ENCODE results near the gene RALGAPA2.
A peak's percentile ranks its signal among the peaks of the same experiment; 100 is the strongest.
"Not testable (repeated sequence)": the region's sequence is repeated elsewhere in the genome, so short reads cannot be mapped to it uniquely, and the experiment has no call there.

The RALGAPA2 gene

DNA sequence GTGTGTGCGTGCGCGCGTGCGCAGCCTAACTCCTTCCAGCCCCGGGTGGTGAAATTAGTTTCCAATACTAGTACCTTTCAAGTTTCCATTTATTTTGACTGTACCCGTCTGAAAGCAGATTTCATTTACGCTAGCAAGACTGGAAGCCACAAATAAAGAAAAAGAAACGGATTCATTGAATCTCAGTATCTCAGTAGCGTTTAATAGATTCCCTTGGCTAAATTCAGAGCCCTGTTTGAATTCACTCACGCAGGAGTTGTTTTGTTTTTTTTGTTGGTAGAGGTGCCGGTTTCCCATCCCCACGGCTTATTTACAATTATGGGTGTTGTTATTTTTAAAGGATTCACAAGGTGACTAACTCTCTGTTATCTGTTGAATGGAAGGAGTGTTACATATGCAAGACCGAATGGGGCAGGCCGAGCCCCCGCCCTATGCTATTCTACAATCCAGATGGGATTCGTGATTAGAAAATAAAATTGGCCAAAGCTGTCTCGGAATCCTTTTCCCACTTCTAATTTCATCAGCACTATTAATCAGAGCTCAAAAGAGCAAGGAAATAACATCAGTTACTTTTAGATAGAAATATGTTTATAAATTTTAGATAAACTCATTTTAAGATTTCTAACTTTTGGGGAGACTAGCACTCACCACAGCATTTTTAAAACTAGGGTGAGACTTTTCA is 346.8 kb downstream of the RALGAPA2 start:
- Mint-ChIP-seq H3K36me3 (ENCODE audit: low read depth) (peaks cover 3% of the 10 kb centered on the region), H3K27ac (peak overlapping the region; percentile 23), H3K4me1 (peaks cover 44% of the 10 kb centered on the region), H3K4me3 (peak overlapping the region; percentile 43), H3K9me3 (no peaks in the 10 kb centered on the region), H3K27me3 (peaks cover 65% of the 10 kb centered on the region)
- no peak for ATAC-seq
- no peak for DNase-seq

DNA sequence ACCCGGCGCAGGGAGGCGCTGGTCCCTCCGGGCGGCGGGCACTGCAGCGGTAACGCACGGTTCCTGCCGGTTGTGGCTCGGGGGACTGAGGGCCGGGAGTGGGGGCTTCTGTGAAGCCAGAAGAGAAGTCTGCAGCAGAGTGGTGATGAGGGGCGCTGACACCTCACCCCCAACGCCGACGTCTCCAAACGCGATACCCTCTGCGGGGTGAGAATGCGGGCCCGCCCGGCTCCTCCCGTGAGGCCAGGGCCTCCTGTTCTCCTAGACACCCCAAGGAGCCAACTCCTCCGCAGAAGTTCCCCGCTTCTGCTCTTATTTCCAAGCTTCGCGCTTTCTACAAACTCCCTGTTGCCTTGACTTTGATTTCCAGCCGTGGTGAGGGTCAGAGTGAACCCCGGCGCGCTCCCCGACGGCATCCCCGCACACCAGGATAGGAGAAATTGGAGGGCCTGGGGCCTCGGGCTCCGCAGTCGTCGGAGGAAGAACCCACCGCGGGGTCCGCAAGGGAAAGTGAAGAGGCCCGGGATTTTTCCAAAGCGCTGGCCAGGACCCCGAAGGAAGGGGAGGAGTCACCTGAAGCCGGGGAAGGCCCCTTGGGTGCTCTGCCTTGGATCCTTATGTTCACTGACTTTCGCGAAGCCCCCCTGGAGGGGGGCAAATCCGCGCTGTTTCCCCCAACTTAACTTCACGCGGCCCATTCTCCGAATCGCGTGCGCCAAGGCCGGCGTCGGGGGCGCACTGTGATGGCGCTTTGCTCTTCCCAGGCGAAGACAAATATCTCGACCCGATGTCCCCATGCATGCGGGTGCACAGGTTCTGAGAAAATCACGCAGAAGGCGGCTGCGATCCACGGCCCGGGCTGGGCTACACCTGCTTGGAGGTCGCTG is 347.6 kb downstream of the RALGAPA2 start:
- Mint-ChIP-seq H3K27ac (no peak overlapping the region), H3K27me3 (peaks cover 66% of the 10 kb centered on the region), H3K4me3 (peak overlapping the region; percentile 43), H3K9me3 (no peaks in the 10 kb centered on the region), H3K36me3 (ENCODE audit: low read depth) (peaks cover under 1% of the 10 kb centered on the region), H3K4me1 (peaks cover 48% of the 10 kb centered on the region)
- ATAC-seq (no peak), DNase-seq (peak; percentile 13)

DNA sequence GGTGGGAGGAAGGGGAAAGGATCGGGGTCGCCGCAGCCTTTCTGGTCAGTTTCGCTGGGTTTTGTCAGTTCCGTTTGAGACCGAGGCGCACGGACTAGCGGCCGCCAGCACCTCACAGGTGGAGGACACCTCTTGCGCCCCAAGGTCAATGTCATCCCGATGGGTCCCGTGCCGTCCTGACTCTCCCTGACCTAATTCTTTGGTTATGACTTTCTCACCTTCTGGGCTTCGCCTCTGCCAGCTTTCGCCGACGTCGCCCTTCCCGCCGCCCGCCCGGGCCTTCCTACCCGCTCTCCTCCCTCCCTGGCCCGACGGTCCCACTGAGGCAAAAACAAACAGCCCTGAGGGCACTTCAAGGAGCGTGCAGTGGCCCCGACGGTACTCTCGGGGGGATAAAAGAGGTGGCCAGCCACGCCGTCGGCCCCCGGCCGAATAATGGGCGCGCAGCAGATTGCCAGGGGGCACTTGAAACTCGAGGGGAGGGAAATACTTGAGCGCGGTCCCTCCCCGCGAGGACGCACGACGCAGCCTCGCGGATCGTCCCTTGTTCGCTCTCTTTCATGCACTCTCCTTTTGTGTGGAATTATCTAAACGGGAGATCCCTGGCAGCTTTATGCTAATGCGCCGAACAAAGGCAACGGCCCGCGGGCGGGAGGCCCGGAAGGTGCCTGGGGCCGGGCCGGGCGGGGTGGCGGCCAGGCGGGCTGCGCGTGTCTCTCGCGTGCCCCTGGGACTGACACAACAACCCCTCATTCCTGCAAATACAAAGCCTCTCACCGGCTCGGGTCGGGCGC is 348.4 kb downstream of the RALGAPA2 start:
- no peak for ATAC-seq
- DNase-seq = peak; percentile 27
- H3K4me3 Mint-ChIP-seq = peak overlapping the region; percentile 11
- H3K36me3 Mint-ChIP-seq (ENCODE audit: low read depth) = no peaks in the 10 kb centered on the region
- no peak overlapping the region for H3K27ac Mint-ChIP-seq
- no peaks in the 10 kb centered on the region for H3K9me3 Mint-ChIP-seq
- peaks cover 69% of the 10 kb centered on the region for H3K27me3 Mint-ChIP-seq
- peaks cover 52% of the 10 kb centered on the region for H3K4me1 Mint-ChIP-seq

DNA sequence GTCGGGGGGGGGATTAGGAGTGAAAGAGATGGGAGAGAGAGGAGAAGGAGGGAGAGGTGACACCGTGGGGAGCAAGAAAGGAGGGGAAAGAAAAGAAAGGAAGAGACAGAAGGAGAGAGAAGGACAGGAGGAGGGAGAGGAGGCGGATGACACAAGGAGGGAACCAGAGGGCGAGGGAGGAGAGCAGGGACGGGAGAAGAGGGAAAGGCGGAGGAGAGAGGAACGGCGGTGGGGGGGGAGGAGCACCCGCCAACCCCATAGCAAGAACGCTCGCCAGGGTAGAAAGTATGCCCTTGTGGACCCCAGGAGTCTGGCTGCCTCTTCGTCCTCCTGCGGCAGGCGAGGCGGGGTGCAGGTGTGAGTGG is 349.0 kb downstream of the RALGAPA2 start:
- Mint-ChIP-seq H3K4me3 (peak overlapping the region; percentile 17), H3K4me1 (peaks cover 52% of the 10 kb centered on the region), H3K27ac (no peak overlapping the region), H3K36me3 (ENCODE audit: low read depth) (no peaks in the 10 kb centered on the region), H3K27me3 (peaks cover 73% of the 10 kb centered on the region), H3K9me3 (no peaks in the 10 kb centered on the region)
- no peak for DNase-seq
- no peak for ATAC-seq

DNA sequence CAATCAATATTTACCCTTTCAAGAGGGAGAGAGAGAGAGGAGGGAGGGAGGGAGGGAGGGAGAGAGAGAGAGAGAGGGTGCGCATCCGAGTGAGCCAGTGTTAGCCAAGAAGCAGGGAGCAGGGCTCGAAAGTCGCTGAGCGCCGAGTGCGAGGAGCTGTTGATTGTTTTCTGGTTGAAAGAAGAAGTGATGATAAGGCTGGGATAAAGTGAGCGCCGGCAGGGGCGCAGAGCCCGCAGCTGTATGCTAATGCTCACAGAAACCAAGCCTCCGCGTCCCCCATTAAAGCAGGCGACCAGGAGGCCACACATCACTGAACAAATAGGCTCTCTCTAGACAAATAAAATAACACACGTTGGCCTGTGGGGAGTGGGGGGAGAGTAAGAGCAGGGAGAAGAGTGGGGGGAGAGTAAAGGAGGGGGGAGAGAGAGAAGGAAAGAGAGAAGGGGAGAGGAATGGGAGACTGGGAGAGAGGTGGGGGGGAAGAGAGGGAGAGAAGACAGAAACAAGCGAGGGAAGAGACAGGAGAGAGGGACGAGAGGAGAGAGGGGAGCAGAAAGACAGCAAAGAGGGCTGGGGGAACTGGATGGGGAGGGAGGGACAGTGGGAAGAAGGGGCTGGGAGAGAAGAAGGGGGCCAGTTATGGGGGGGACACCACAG is 349.5 kb downstream of the RALGAPA2 start:
- Mint-ChIP-seq H3K27me3 (peaks cover 74% of the 10 kb centered on the region), H3K4me1 (peaks cover 52% of the 10 kb centered on the region), H3K9me3 (no peaks in the 10 kb centered on the region), H3K4me3 (peak overlapping the region; percentile 26), H3K27ac (no peak overlapping the region), H3K36me3 (ENCODE audit: low read depth) (no peaks in the 10 kb centered on the region)
- ATAC-seq (no peak), DNase-seq (peak; percentile 7)

DNA sequence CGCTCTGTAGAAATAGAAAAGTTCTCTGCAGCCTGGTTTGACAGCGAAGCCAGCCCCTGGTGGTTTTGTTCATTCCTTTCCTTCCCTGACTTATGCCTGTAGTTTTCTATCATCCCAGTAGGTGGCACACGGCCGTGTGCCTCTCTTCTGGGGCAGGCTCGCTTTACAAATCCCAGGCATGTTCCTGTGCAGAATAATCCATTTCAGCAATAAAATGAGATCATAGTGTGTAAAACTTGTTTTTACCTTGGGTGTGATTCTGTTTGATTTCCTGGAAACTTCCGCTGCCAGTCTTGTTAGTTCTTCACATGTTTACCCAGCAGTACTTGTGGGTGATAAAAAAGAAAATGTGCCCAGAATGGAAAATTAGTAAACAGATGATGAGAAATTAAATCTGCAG is 352.0 kb downstream of the RALGAPA2 start:
- H3K9me3 Mint-ChIP-seq = no peaks in the 10 kb centered on the region
- peaks cover 42% of the 10 kb centered on the region for H3K4me1 Mint-ChIP-seq
- peak overlapping the region; percentile 28 for H3K4me3 Mint-ChIP-seq
- ATAC-seq = peak; percentile 58
- no peaks in the 10 kb centered on the region for H3K36me3 Mint-ChIP-seq (ENCODE audit: low read depth)
- H3K27ac Mint-ChIP-seq = no peak overlapping the region
- peaks cover 59% of the 10 kb centered on the region for H3K27me3 Mint-ChIP-seq
- DNase-seq = peak; percentile 35

DNA sequence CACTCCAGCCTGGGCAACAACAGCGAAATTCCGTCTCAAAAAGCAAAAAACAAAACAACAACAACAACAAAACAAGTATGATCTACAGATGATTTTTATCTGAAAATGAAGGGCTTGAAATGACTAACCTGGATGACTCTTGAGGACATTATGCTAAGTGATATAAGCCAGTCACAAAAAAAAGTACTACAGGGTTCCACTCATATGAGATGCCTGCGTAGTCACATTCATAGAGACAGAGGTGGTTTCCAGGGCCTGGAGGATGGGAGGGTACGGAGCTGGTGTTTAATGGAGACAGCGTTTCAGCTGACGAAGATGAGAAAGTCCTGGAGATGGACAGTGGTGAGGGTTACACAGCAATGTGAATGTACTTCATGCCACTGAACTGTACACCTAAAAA is 352.8 kb downstream of the RALGAPA2 start:
- H3K4me3 Mint-ChIP-seq = no peak overlapping the region
- ATAC-seq (no peak), DNase-seq (no peak)
- H3K9me3 Mint-ChIP-seq = peaks cover 3% of the 10 kb centered on the region
- H3K4me1 Mint-ChIP-seq = peaks cover 38% of the 10 kb centered on the region
- H3K27ac Mint-ChIP-seq = no peak overlapping the region
- no peaks in the 10 kb centered on the region for H3K36me3 Mint-ChIP-seq (ENCODE audit: low read depth)
- peaks cover 53% of the 10 kb centered on the region for H3K27me3 Mint-ChIP-seq

DNA sequence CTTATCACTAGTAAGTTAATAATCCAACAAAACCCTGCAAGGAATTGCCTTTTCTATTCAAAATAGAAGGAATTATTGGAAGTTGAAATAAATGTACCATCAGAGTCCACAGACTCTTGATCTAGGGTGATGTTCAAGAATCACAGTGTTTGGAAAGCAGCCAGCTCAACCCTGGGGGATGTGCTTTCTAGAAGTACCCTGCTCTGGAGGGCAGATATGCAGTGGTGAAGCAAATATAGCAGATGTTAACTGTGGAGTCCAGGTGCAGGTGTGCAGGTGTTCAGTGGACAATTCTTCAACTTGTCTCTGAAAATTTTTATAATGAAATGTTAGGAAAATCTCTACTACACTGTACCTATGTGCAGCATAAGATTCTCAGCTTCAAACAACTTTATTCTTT is 353.6 kb downstream of the RALGAPA2 start:
- Mint-ChIP-seq H3K27ac (no peak overlapping the region), H3K9me3 (peaks cover 9% of the 10 kb centered on the region), H3K4me3 (no peak overlapping the region), H3K4me1 (peaks cover 41% of the 10 kb centered on the region), H3K27me3 (peaks cover 52% of the 10 kb centered on the region), H3K36me3 (ENCODE audit: low read depth) (no peaks in the 10 kb centered on the region)
- no peak for DNase-seq
- ATAC-seq = no peak

DNA sequence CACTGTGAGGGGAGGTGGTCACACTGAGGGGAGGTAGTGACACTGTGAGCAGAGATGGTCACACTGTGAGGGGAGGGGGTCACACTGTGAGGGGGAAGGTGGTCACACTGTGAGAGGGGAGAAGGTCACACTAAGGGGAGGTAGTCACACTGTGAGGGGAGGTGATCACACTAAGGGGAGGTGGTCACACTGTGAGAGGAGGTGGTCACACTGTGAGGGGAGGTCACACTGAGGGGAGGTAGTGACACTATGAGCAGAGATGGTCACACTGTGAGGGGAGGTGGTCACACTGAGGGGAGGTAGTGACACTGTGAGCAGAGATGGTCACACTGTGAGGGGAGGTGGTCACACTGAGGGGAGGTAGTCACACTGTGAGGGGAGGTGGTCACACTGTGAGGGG is 356.9 kb downstream of the RALGAPA2 start:
- not testable (repeated sequence) for H3K27ac Mint-ChIP-seq; H3K4me3 Mint-ChIP-seq; ATAC-seq; H3K36me3 Mint-ChIP-seq (ENCODE audit: low read depth); DNase-seq
- H3K4me1 Mint-ChIP-seq = peaks cover 31% of the 10 kb centered on the region
- peaks cover 34% of the 10 kb centered on the region for H3K27me3 Mint-ChIP-seq
- peaks cover 18% of the 10 kb centered on the region for H3K9me3 Mint-ChIP-seq

DNA sequence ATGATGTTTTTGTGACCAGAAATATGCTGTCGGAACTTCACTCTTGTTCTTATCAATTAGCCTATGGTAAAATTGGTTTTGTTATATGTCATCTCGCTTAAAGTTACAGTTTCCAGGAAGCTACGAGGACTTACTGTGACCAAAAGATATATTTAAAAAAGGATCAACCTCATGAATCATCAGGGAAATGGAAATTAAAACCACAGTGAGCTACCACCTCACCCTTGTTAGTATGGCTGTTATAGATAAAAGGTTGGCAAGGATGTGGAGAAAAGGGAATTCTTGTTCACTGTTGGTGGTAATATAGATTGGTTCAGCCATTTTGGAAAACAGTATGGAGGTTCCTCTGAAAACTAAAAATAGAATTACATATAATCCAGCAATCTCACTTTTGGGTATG is 358.9 kb downstream of the RALGAPA2 start:
- Mint-ChIP-seq H3K27me3 (peaks cover 28% of the 10 kb centered on the region), H3K9me3 (peaks cover 20% of the 10 kb centered on the region), H3K4me3 (no peak overlapping the region), H3K36me3 (ENCODE audit: low read depth) (peaks cover 2% of the 10 kb centered on the region), H3K4me1 (peaks cover 23% of the 10 kb centered on the region), H3K27ac (peak overlapping the region; percentile 35)
- DNase-seq (no peak), ATAC-seq (peak; percentile 66)

DNA sequence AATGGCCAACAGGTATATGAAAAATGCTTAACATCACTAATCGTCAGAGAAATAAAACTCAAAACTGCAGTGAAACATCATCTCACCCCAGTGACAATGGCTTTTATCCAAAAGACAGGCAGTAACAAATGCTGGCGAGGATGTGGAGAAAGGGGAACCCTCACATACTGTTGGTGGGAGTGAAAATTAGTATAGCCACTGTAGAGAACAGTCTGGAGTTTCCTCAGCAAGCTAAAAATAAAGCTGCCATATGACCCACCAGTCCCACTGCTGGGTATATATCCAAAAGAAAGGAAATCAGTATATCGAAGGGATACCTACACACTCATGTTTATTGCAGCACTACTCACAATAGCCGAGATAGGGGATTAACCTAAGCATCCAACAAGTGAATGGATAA is 368.0 kb downstream of the RALGAPA2 start:
- ATAC-seq = no peak

DNA sequence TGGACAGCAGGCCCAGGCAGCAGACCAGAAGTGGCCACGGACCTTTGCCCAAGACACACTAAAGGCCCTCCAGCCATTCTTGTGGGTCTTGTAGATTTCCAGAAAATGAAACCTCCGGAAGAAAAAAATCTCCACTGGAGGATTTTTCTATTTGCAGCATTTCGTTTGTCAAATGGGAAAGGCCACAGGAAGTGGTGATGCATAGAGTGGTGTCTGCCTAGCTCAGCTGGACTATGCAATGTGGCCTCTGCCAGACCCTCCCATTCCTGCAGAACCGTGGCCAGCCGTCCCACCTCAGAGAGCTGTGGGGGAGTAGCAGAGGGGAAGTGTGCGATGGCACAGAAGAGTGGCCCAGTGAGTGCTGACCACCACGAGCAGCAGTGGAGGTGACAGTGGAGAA is 368.5 kb downstream of the RALGAPA2 start:
- Mint-ChIP-seq H3K4me1 (no peaks in the 10 kb centered on the region), H3K4me3 (no peak overlapping the region), H3K27ac (no peak overlapping the region), H3K36me3 (ENCODE audit: low read depth) (no peaks in the 10 kb centered on the region), H3K9me3 (peaks cover 4% of the 10 kb centered on the region), H3K27me3 (peaks cover 21% of the 10 kb centered on the region)
- ATAC-seq = no peak
- DNase-seq = no peak

More for the DNA sequence above, 368.0 kb downstream of the RALGAPA2 start:
- no peak for DNase-seq
- H3K4me1 Mint-ChIP-seq = no peaks in the 10 kb centered on the region
- H3K27me3 Mint-ChIP-seq = peaks cover 21% of the 10 kb centered on the region
- peaks cover 4% of the 10 kb centered on the region for H3K9me3 Mint-ChIP-seq
- no peaks in the 10 kb centered on the region for H3K36me3 Mint-ChIP-seq (ENCODE audit: low read depth)
- no peak overlapping the region for H3K4me3 Mint-ChIP-seq
- H3K27ac Mint-ChIP-seq = no peak overlapping the region
